ENCODE measurements around the gene CTNNA2.

Gene CTNNA2

DNA sequence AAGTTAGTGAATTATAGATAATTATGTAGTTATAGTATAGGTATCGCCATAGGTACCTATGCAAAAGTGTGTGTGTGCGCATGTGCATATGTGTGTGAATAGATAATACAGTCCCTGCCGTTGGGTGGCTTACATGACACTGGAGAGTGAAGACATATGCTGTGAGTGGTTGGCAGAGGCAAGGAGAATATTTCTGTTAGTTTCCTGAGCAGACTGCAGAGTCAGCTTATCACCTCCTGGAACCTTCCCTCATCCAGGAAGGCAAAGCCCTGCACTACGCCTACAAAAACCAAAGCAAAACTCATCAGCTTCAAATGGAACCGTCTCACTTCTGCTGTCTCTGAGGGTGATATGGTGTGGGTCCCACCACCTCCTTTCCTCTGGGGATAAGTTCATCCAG, 609.8 kb downstream of the CTNNA2 start:
- TF ChIP-seq CTCF (IDR thresholded peaks at IDR 0.05; ENCODE audit: control insufficient read depth, extremely low read depth, insufficient read depth): no peak
- H3K4me3 ChIP-seq (ENCODE audit: low read depth, low read length): no peak overlapping the region
- no peak for DNase-seq (ENCODE audit: low read depth)

DNA sequence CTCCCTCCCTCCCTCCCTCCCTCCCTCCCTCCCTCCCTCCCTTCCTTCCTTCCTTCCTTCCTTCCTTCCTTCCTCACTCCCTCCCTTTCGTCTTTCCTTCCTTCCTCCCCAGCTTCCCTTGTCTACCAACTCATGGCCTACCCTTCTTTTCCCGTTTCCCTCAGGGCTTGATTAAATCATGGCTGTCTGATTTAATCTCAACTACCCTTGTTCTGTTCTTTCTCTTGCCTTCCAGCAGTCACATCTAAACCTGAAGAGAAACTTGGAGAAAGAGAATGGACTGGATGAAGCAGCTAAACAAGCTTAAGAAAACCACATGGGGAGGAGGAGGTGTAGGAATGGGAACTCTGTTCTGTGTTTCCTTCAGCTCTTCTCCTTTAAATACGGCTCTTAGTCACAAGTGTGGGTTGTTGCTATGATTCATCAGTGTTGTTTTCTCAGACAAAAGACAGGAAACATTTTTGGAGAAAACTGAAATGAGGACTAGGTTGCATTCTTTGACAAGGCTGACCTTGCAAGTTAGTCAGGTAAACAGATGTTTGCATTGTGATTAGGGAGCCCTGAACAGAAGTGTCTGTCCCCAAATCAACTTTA, 613.8 kb downstream of the CTNNA2 start:
- no peak for TF ChIP-seq CTCF (IDR thresholded peaks at IDR 0.05; ENCODE audit: control insufficient read depth, extremely low read depth, insufficient read depth)
- DNase-seq (ENCODE audit: low read depth): no peak
- H3K4me3 ChIP-seq (ENCODE audit: low read depth, low read length): no peak overlapping the region

DNA sequence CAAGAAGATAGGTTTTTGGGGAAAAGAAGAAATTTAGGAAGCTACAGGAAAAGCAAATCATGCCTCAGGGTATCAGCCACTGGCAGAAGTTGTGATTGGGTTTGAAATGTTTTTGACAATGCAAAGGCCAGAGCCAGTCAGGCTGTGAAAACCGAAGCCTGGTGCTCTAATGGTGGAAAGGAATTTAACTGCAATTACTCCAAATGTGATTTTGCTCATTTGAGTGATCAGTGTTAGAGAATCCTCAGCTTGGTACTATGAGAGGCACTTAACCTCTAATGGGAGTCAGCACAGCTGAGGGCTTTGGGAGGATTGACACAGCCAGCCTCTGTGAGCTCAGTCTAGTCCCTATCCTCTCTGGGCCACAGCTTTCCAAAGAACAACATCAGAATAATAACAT, 615.2 kb downstream of the CTNNA2 start:
- no peak for DNase-seq (ENCODE audit: low read depth)
- no peak for TF ChIP-seq CTCF (IDR thresholded peaks at IDR 0.05; ENCODE audit: control insufficient read depth, extremely low read depth, insufficient read depth)
- H3K4me3 ChIP-seq (ENCODE audit: low read depth, low read length): no peak overlapping the region

DNA sequence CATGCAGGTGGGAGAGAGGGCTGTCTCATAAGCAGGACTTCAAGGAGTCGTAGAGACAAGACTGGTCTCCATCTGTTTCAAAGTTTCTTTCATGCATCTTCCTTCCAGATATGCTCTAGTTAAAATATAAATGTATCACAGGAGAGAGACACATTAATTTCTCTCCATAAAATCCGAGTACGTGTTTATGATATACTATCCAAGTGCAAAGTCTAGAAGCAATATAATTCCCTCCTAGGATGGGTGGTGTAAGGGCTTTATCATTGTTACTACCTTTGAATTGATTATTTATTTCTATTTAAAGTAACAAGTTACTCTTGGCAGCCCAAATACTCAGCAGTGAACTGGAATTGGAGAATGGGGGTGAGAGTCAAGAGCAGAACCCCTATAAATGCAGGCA, 619.4 kb downstream of the CTNNA2 start:
- no peak for TF ChIP-seq CTCF (IDR thresholded peaks at IDR 0.05; ENCODE audit: control insufficient read depth, extremely low read depth, insufficient read depth)
- DNase-seq (ENCODE audit: low read depth): no peak
- no peak overlapping the region for H3K4me3 ChIP-seq (ENCODE audit: low read depth, low read length)

DNA sequence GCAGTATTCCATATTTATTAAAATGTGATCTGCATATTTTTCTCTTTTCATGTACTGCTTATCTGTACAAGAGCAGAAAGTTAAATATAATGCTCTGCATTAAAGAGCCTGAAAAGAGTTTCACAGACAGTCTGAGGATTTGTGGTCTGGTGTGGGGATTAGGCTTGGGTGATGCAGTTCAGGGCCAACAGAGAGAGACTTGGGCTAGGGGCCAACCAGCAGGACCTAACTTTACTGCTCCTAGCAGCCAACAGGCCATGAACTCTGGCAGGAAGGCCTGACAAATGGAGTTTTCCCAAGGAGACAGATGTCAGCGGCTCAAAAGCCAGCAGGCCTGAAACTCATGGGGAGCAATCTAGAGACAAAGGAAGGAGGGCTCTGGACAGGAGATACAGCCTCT, 622.1 kb downstream of the CTNNA2 start:
- no peak overlapping the region for H3K4me3 ChIP-seq (ENCODE audit: low read depth, low read length)
- no peak for DNase-seq (ENCODE audit: low read depth)
- no peak for TF ChIP-seq CTCF (IDR thresholded peaks at IDR 0.05; ENCODE audit: control insufficient read depth, extremely low read depth, insufficient read depth)

- H3K4me3 ChIP-seq (ENCODE audit: low read depth, low read length): no peak overlapping the region
- DNase-seq (ENCODE audit: low read depth): no peak
These were observed 623.5 kb downstream of the CTNNA2 start for GRCh38 chr2:80136338-80136737.

More at GRCh38 chr2:80136338-80136737, 623.5 kb downstream of the CTNNA2 start:
- TF ChIP-seq CTCF (IDR thresholded peaks at IDR 0.05; ENCODE audit: control insufficient read depth, extremely low read depth, insufficient read depth): no peak

Data from LNCaP clone FGC (cell line).